ENCODE measurements around the gene DNM3.

- TF ChIP-seq CTCF (IDR thresholded peaks at IDR 0.05; ENCODE audit: low read length), result no peak
- TF ChIP-seq EZH2 (optimal IDR thresholded peaks at IDR 0.05; ENCODE audit: low read depth, low read length), result no peak
- no peak for TF ChIP-seq EZH2phosphoT487 (IDR thresholded peaks at IDR 0.05; ENCODE audit: low read length)
Observed at GRCh38 chr1:171981303-171981702, 140.0 kb downstream of the DNM3 start.
